GM12872 (cell line): ENCODE results near the gene TAGLN2.

Source experiments
- CTCF ChIP-seq: IDR thresholded peaks from 3 replicates; pipeline ENCODE4 v1.5.1; 2011; ENCODE audit warnings: low read depth, mild to moderate bottlenecking, low read length, moderate library complexity; ENCODE audit not compliant: insufficient read depth

Gene TAGLN2

GRCh38 chr1:159896546-159896930 is 28.8 kb downstream of the TAGLN2 start:
- TF ChIP-seq CTCF, result no peak

- no peak for TF ChIP-seq CTCF
Observed at GRCh38 chr1:159895836-159896545, 29.3 kb downstream of the TAGLN2 start.

- no peak for TF ChIP-seq CTCF
Observed at GRCh38 chr1:159895286-159895685, 30.0 kb downstream of the TAGLN2 start.

GRCh38 chr1:159892944-159893343 is 32.4 kb downstream of the TAGLN2 start:
- no peak; the same call in 2 of the 3 replicates for TF ChIP-seq CTCF

GRCh38 chr1:159891275-159892157 is 33.8 kb downstream of the TAGLN2 start:
- TF ChIP-seq CTCF, result peak; percentile 99

GRCh38 chr1:159890390-159890789 is 34.9 kb downstream of the TAGLN2 start:
- no peak for TF ChIP-seq CTCF

GRCh38 chr1:159889821-159890252 is 35.5 kb downstream of the TAGLN2 start:
- TF ChIP-seq CTCF, result no peak
